Measurements from ENCODE around the gene HIBADH. TPM values are rescaled to one million over a fixed set of nuclear protein-coding genes. Genes with fewer than 3 reads are reported as not detected.
A peak's percentile ranks its signal among the peaks of the same experiment; 100 is the strongest.

Gene HIBADH
- total RNA-seq, 4 donors from 2014 or later, result 31.3 to 39.6 (median 33.7) TPM

GRCh38 chr7:27665531-27665930, 2.8 kb upstream of the HIBADH start:
- Histone ChIP-seq H3K27ac (no peak overlapping the region), H3K4me1 (peaks cover 0 to 10% (median 0%) of the 10 kb centered on the region in 4 donors), H3K4me3 (no peak overlapping the region), H3K27me3 (no peaks in the 10 kb centered on the region), H3K9me3 (no peaks in the 10 kb centered on the region), H3K36me3 (no peaks in the 10 kb centered on the region)
- no peak for TF ChIP-seq CTCF (IDR thresholded peaks at IDR 0.05)
- TF ChIP-seq POLR2A (IDR thresholded peaks at IDR 0.05), result no peak
- DNase-seq, result no peak

GRCh38 chr7:27663989-27664331, 1.3 kb upstream of the HIBADH start:
- H3K27me3 ChIP-seq, result no peaks in the 10 kb centered on the region
- no peaks in the 10 kb centered on the region for H3K36me3 ChIP-seq
- peaks cover 0 to 10% (median 0%) of the 10 kb centered on the region in 4 donors for H3K4me1 ChIP-seq
- H3K4me3 ChIP-seq, result no peak overlapping the region
- H3K9me3 ChIP-seq, result no peaks in the 10 kb centered on the region
- TF ChIP-seq CTCF (IDR thresholded peaks at IDR 0.05) (no peak), POLR2A (IDR thresholded peaks at IDR 0.05) (no peak)
- DNase-seq, result no peak
- H3K27ac ChIP-seq, result peak overlapping the region in 1 of 4 donors; percentile 55

- Histone ChIP-seq H3K9me3 (no peaks in the 10 kb centered on the region), H3K27ac (peak overlapping the region; percentile 79 to 89 (median 83)), H3K4me1 (peaks cover 0 to 10% (median 0%) of the 10 kb centered on the region in 4 donors), H3K4me3 (peak overlapping the region; percentile 64 to 82 (median 71)), H3K27me3 (no peaks in the 10 kb centered on the region), H3K36me3 (no peaks in the 10 kb centered on the region)
- TF ChIP-seq CTCF (IDR thresholded peaks at IDR 0.05), result no peak
- no peak for TF ChIP-seq POLR2A (IDR thresholded peaks at IDR 0.05)
- DNase-seq, result peak in 2 of 3 donors; percentile 41 to 66
Measured at GRCh38 chr7:27661811-27662489, 733 bp downstream of the HIBADH start.

DNA sequence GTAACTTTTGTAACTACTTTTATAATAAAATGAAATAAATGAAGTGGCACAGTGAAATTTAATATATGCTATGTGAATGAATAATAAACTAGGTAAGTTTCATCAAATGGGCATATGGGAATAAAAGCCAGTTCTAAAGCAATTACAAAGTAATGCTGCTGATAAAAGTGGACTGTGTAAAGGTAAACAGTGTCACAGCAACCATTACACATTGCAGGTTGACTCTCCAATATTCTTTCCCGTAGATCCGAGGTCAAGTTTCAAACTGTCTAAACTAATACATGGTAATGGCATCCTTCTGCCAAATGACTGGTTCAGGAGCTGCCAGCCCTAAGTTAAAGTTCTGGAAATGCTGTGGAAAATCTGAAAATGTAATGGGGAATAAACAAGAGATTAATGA, 6.0 kb downstream of the HIBADH start:
- Histone ChIP-seq H3K4me3 (no peak overlapping the region), H3K4me1 (peaks cover 0 to 3% (median 0%) of the 10 kb centered on the region in 4 donors), H3K27ac (no peak overlapping the region), H3K27me3 (no peaks in the 10 kb centered on the region), H3K9me3 (no peaks in the 10 kb centered on the region), H3K36me3 (no peaks in the 10 kb centered on the region)
- DNase-seq, result no peak
- TF ChIP-seq CTCF (IDR thresholded peaks at IDR 0.05) (no peak), POLR2A (IDR thresholded peaks at IDR 0.05) (no peak)

- Histone ChIP-seq H3K27ac (no peak overlapping the region), H3K27me3 (no peaks in the 10 kb centered on the region), H3K36me3 (no peaks in the 10 kb centered on the region), H3K4me3 (no peak overlapping the region), H3K9me3 (no peaks in the 10 kb centered on the region), H3K4me1 (no peaks in the 10 kb centered on the region)
- no peak for DNase-seq
- TF ChIP-seq CTCF (IDR thresholded peaks at IDR 0.05) (no peak), POLR2A (IDR thresholded peaks at IDR 0.05) (no peak)
Measured at GRCh38 chr7:27655184-27655583, 7.5 kb downstream of the HIBADH start.
